SK-N-SH (cell line): ENCODE results near the gene ZNF341. TPM values are rescaled to one million over a fixed set of nuclear protein-coding genes. Genes with fewer than 3 reads are reported as not detected.

Experiments used
- CTCF ChIA-PET: fragments of 300-600, 350-600 bp; formaldehyde crosslinking; extraction: SDS; loops from one replicate; lab custom pipeline; 2021; lab: Yijun Ruan, JAX
- POLR2A ChIA-PET: fragments of 350-600 bp; sonication (Branson Sonifier 250); formaldehyde crosslinking; extraction: SDS; loops from one replicate; lab custom pipeline; 2020; ENCODE audit warnings: antibody characterized with exemption, inconsistent platforms; lab: Yijun Ruan, JAX
- DNase-seq: peaks from one replicate; pipeline ENCODE4 v3.0.0; 2012
- H2AFZ ChIP-seq: fragments of 200-600 bp; sonication (generic); 2 replicates; pipeline ENCODE4 v1.8.1; 2016; ENCODE audit warnings: antibody characterized with exemption, mild to moderate bottlenecking, low read depth
- H3F3A ChIP-seq: fragments of 200-600 bp; sonication (generic); replicated peaks from 2 replicates; pipeline ENCODE3; 2016; ENCODE audit warnings: antibody characterized with exemption, mild to moderate bottlenecking; ENCODE audit not compliant: insufficient read depth
- H3K27ac ChIP-seq, 2 experiments: fragments of 200-500 bp in 1 of 2; fragments of 200-600 bp in 1 of 2; sonication (Bioruptor generic) in 1 of 2; sonication (generic), shearing (Covaris generic) in 1 of 2; 2 replicates each; pipeline versions ENCODE4 v1.5.1 to v1.6.1; 2014 to 2016; ENCODE audit warnings: low read depth in 2 of 2, inconsistent platforms in 1 of 2, low read length in 1 of 2, mild to moderate bottlenecking in 1 of 2, mixed read lengths in 1 of 2
- H3K27me3 ChIP-seq: fragments of 200-600 bp; sonication (generic), shearing (Covaris generic); 2 replicates; pipeline ENCODE4 v1.6.1; 2016; ENCODE audit warnings: mixed run types; ENCODE audit not compliant: insufficient read depth
- H3K36me3 ChIP-seq, 2 experiments: fragments of 200-500 bp in 1 of 2; fragments of 200-600 bp in 1 of 2; sonication (Bioruptor generic) in 1 of 2; sonication (generic) in 1 of 2; replicated peaks in 1 of 2; 2 replicates each; pipeline versions ENCODE3 to v1.5.1; 2014 to 2016; ENCODE audit warnings: low read length in 1 of 2, mild to moderate bottlenecking in 1 of 2; ENCODE audit not compliant: insufficient read depth in 2 of 2, control insufficient read depth in 1 of 2
- H3K4me1 ChIP-seq, 2 experiments: fragments of 200-500 bp in 1 of 2; fragments of 200-600 bp in 1 of 2; sonication (Bioruptor generic) in 1 of 2; sonication (generic), shearing (Covaris generic) in 1 of 2; 2 replicates each; pipeline versions ENCODE4 v1.5.1 to v1.6.1; 2014 to 2016; ENCODE audit warnings: low read depth in 1 of 2, low read length in 1 of 2, mixed run types in 1 of 2; ENCODE audit not compliant: insufficient read depth in 2 of 2, control insufficient read depth in 1 of 2
- H3K4me2 ChIP-seq: fragments of 200-600 bp; sonication (generic), shearing (Covaris generic); 2 replicates; pipeline ENCODE4 v1.6.1; 2017; ENCODE audit warnings: mixed run types
- H3K4me3 ChIP-seq, 2 experiments: fragments of 200-500 bp in 1 of 2; fragments of 200-600 bp in 1 of 2; sonication (Bioruptor generic) in 1 of 2; sonication (generic), shearing (Covaris generic) in 1 of 2; 2 replicates each; pipeline versions ENCODE4 v1.5.1 to v1.8.1; 2014 to 2016; ENCODE audit warnings: low read depth in 2 of 2, inconsistent platforms in 1 of 2, low read length in 1 of 2, mild to moderate bottlenecking in 1 of 2, mixed read lengths in 1 of 2, moderate library complexity in 1 of 2
- H3K79me2 ChIP-seq: fragments of 200-600 bp; sonication (generic); 2 replicates; pipeline ENCODE4 v1.8.1; 2017; ENCODE audit warnings: mild to moderate bottlenecking; ENCODE audit not compliant: insufficient read depth
- H3K9ac ChIP-seq: fragments of 200-600 bp; sonication (generic); 2 replicates; pipeline ENCODE4 v1.6.1; 2017; ENCODE audit warnings: mixed run types
- H3K9me2 ChIP-seq: fragments of 200-600 bp; sonication (generic); 2 replicates; pipeline ENCODE4 v1.6.1; 2017; ENCODE audit warnings: mixed run types
- H3K9me3 ChIP-seq: fragments of 200-600 bp; sonication (generic); 2 replicates; pipeline ENCODE4 v1.6.1; 2017; ENCODE audit warnings: mixed run types, mild to moderate bottlenecking, moderate library complexity
- H4K20me1 ChIP-seq: fragments of 200-600 bp; sonication (generic); 2 replicates; pipeline ENCODE4 v1.6.1; 2017; ENCODE audit warnings: mild to moderate bottlenecking, mixed run types; ENCODE audit not compliant: insufficient read depth
- EZH2phosphoT487 ChIP-seq: fragments of 200-600 bp; sonication (generic); IDR thresholded peaks from 2 replicates; pipeline ENCODE4 v1.6.1; 2017; ENCODE audit warnings: low read depth, mixed run types, mild to moderate bottlenecking, antibody characterized with exemption, moderate library complexity, borderline replicate concordance
- FOSL2 ChIP-seq: IDR thresholded peaks from 2 replicates; pipeline ENCODE4 v1.4.0; 2012; ENCODE audit warnings: low read depth, mild to moderate bottlenecking, moderate library complexity, borderline replicate concordance
- FOXJ3 ChIP-seq: sonication (generic); formaldehyde crosslinking; IDR thresholded peaks from 2 replicates; pipeline ENCODE4 v1.5.1; 2020; ENCODE audit warnings: mild to moderate bottlenecking, missing genetic modification reagents
- MXI1 ChIP-seq: IDR thresholded peaks from 2 replicates; pipeline ENCODE4 v1.6.1; 2012; ENCODE audit warnings: mild to moderate bottlenecking, low read depth, low read length, improper control_type of control experiment
- NFIC ChIP-seq: IDR thresholded peaks from 2 replicates; pipeline ENCODE4 v1.4.0; 2012; ENCODE audit warnings: borderline replicate concordance
- NRF1 ChIP-seq: IDR thresholded peaks from 2 replicates; pipeline ENCODE4 v1.6.1; 2012; ENCODE audit warnings: low read depth, mild to moderate bottlenecking, low read length
- POLR2AphosphoS5 ChIP-seq: IDR thresholded peaks from 2 replicates; pipeline ENCODE4 v1.6.1; 2012; ENCODE audit warnings: low read depth, low read length
- RAD21 ChIP-seq: IDR thresholded peaks from 2 replicates; pipeline ENCODE4 v1.6.1; 2012; ENCODE audit warnings: mild to moderate bottlenecking, low read length
- TAF1 ChIP-seq: IDR thresholded peaks from 2 replicates; pipeline ENCODE4 v1.6.1; 2012; ENCODE audit warnings: low read depth, mild to moderate bottlenecking, low read length, moderate library complexity, borderline replicate concordance
- TCF12 ChIP-seq: IDR thresholded peaks from 2 replicates; pipeline ENCODE4 v1.4.0; 2012
- YY1 ChIP-seq: IDR thresholded peaks from 2 replicates; pipeline ENCODE4 v1.4.0; 2012; ENCODE audit warnings: low read depth, mild to moderate bottlenecking
- WGBS: methylation state at CpG from one replicate; pipeline ENCODE4 v1.1.6; 2017; ENCODE audit warnings: low lambda C conversion rate; 5-methylcytosine and 5-hydroxymethylcytosine counted together
- polyA plus RNA-seq, 3 experiments: library from polyadenylated mRNA; depleted of rRNA; stranded (reverse); fragments of >200 nt; gene quantifications; 2 replicates each; pipeline ENCODE4 v1.2.3, GENCODE V29; 2012
- TF ChIP-seq, protein P1 (sequence below): IDR thresholded peaks from 2 replicates; pipeline ENCODE4 v1.6.1; 2012; ENCODE audit warnings: mild to moderate bottlenecking, low read depth, low read length, moderate library complexity

ZNF341 gene
- polyA plus RNA-seq, 1 of the 3 experiments (the other 2 are of a cell fraction): 3.2 TPM

DNA sequence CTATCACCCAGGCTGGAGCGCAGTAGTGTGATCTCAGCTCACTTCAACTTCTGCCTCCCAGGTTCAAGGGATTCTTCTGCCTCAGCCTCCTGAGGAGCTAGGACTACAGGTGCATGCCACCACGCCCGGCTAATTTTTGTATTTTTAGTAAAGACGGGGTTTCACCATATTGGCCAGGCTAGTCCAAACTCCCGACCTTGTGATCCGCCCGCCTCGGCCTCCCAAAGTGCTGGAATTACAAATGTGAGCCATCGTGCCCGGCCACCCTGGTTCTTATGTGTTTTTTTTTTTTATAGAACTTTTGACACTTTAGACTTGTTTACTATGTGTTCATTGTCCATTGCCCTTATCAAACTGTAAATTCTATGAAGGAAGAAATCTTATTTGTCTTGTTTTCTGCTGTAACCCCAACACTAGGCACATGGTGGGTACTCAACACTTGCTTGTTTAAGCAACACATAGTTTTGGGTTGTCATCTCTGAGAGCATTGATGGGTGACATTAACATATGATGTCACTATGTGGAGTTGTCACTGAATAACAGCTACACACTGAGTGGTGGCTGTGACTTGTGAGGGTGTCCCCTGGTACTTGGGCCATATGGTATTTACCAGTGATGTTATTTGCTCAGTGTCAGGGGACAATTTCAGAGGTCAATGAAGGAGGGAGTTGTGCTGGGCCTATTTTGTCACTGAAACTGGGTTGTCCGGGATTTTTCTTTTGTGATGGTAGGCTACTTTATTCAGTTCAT is 10.2 kb upstream of the ZNF341 start:
- no peaks in the 10 kb centered on the region for H3K9me2 ChIP-seq
- H3K9ac ChIP-seq: no peak overlapping the region
- TF ChIP-seq RAD21: no peak
- TF ChIP-seq TCF12: no peak
- TF ChIP-seq TAF1: no peak
- no peak for TF ChIP-seq FOSL2
- TF ChIP-seq, protein P1, sequence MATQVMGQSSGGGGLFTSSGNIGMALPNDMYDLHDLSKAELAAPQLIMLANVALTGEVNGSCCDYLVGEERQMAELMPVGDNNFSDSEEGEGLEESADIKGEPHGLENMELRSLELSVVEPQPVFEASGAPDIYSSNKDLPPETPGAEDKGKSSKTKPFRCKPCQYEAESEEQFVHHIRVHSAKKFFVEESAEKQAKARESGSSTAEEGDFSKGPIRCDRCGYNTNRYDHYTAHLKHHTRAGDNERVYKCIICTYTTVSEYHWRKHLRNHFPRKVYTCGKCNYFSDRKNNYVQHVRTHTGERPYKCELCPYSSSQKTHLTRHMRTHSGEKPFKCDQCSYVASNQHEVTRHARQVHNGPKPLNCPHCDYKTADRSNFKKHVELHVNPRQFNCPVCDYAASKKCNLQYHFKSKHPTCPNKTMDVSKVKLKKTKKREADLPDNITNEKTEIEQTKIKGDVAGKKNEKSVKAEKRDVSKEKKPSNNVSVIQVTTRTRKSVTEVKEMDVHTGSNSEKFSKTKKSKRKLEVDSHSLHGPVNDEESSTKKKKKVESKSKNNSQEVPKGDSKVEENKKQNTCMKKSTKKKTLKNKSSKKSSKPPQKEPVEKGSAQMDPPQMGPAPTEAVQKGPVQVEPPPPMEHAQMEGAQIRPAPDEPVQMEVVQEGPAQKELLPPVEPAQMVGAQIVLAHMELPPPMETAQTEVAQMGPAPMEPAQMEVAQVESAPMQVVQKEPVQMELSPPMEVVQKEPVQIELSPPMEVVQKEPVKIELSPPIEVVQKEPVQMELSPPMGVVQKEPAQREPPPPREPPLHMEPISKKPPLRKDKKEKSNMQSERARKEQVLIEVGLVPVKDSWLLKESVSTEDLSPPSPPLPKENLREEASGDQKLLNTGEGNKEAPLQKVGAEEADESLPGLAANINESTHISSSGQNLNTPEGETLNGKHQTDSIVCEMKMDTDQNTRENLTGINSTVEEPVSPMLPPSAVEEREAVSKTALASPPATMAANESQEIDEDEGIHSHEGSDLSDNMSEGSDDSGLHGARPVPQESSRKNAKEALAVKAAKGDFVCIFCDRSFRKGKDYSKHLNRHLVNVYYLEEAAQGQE: no peak
- no peak for TF ChIP-seq MXI1
- TF ChIP-seq NRF1: no peak
- TF ChIP-seq FOXJ3 (CRISPR knock-in tag): no peak
- no peak for TF ChIP-seq YY1
- no peak for TF ChIP-seq POLR2AphosphoS5
- peaks cover 0 to 7% of the 10 kb centered on the region in 2 experiments; a peak in 1 of 4 replicates for H3K4me1 ChIP-seq
- WGBS: 92% methylated on average over 10 of the region's 11 CpGs
- no peaks in the 10 kb centered on the region for H3F3A ChIP-seq
- H3K36me3 ChIP-seq: no peaks in the 10 kb centered on the region
- no peaks in the 10 kb centered on the region for H3K27me3 ChIP-seq
- no peak overlapping the region for H3K4me3 ChIP-seq
- no peaks in the 10 kb centered on the region for H4K20me1 ChIP-seq
- H3K27ac ChIP-seq: no peak overlapping the region
- no peak for DNase-seq
- H3K79me2 ChIP-seq: peaks cover 11% of the 10 kb centered on the region; the same call in 1 of the 2 replicates
- no peak overlapping the region; the same call in 1 of the 2 replicates for H2AFZ ChIP-seq
- H3K4me2 ChIP-seq: no peak overlapping the region
- POLR2A ChIA-PET: no interaction called here
- CTCF ChIA-PET: interaction anchor here (1.6 kb wide), 1 partner anchor 25 kb away, joined by 4 read pairs; no protein-coding TSS in a partner anchor
- H3K9me3 ChIP-seq: no peaks in the 10 kb centered on the region

DNA sequence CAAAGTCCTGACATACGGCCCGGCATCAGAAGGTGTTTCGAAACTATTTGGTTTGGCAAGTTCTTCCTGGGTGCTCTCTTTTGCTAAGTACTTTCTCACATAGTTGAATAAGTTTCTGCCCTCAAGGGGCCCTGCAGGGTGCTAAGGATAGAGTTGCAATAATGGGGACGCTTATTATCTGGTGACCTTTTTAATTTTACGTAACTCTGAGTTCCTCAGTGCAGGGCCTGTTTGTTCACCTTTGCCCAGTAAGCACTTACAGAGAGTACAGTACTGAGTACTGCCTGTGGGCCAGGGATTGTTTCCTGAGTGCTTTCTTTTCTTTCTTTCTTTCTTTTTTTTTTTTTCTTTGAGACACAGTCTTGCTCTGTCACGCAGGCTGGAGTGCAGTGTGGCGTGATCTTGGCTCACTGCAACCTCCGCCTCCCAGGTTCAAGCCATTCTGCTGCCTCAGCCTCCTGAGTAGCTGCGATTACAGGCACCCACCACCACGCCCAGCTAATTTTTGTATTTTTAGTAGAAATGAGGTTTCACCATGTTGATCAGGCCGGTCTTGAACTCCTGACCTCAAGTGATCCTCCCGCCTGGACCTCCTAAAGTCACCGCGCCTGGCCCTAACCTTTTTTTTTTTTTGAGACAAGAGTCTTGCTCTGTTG is 7.2 kb upstream of the ZNF341 start:
- no peak for DNase-seq
- Histone ChIP-seq H3K9me2 (no peaks in the 10 kb centered on the region), H3K9me3 (no peaks in the 10 kb centered on the region), H3K9ac (no peak overlapping the region), H3F3A (no peaks in the 10 kb centered on the region), H3K36me3 (no peaks in the 10 kb centered on the region), H2AFZ (no peak overlapping the region), H3K79me2 (peaks cover 2% of the 10 kb centered on the region; the same call in 1 of the 2 replicates), H3K27me3 (no peaks in the 10 kb centered on the region), H3K4me2 (no peak overlapping the region), H3K4me1 (peaks cover 0 to 1% of the 10 kb centered on the region in 2 experiments; a peak in 1 of 4 replicates), H3K4me3 (no peak overlapping the region), H3K27ac (no peak overlapping the region), H4K20me1 (no peaks in the 10 kb centered on the region)
- CTCF ChIA-PET: interaction anchor here (0.6 to 1.2 kb wide), 3 partner anchors 57 to 117 kb away, joined by 3 to 6 read pairs (median 3); partner anchors contain the start of gene ACTL10
- POLR2A ChIA-PET: interaction anchor here (0.6 kb wide), 1 partner anchor 343 kb away, joined by 4 read pairs; no protein-coding TSS in a partner anchor
- TF ChIP-seq NRF1 (no peak), EZH2phosphoT487 (no peak), NFIC (no peak), POLR2AphosphoS5 (no peak)
- 85% methylated on average over 14 of the region's 14 CpGs for WGBS
